HepG2 (cell line): ENCODE measurements around the gene ARMC5. TPM values are rescaled to one million over a fixed set of nuclear protein-coding genes. Genes with fewer than 3 reads are reported as not detected.

Experiments
- ATAC-seq: fragments of 200-7000 bp; cut with Tn5 transposase; 3 replicates; pipeline ENCODE4 v1.9.1; 2020; ENCODE audit warnings: mild to moderate bottlenecking, moderate library complexity
- BruUV-seq: library from RNA; stranded (reverse); fragments of 400-500 nt; replicated peaks from 2 replicates; lab custom pipeline; 2021; lab: Mats Ljungman, UMichigan
- CTCF ChIA-PET: fragments of 300-600 bp; formaldehyde crosslinking; extraction: SDS; loops from one replicate; lab custom pipeline; 2021; ENCODE audit warnings: low total read pairs, inconsistent platforms, low intra/inter-chr PET ratio; lab: Yijun Ruan, JAX
- POLR2A ChIA-PET: fragments of 350-600 bp; sonication (Branson Sonifier 250); formaldehyde crosslinking; loops from one replicate; lab custom pipeline; 2020; ENCODE audit warnings: antibody characterized with exemption, inconsistent platforms; lab: Yijun Ruan, JAX
- DNase-seq: peaks from one replicate; pipeline ENCODE4 v3.0.0-alpha.2; 2015; ENCODE audit warnings: low spot score
- FAIRE-seq: peaks from 3 replicates; lab custom pipeline; 2011; peaks lifted over from hg19 to GRCh38; lab: Jason Lieb, UNC
- H2AFZ ChIP-seq: one replicate; pipeline ENCODE4 v1.6.1; 2011; ENCODE audit warnings: low read length, inconsistent platforms
- H3K27ac ChIP-seq: fragments of 300-600 bp; 3 replicates; pipeline ENCODE4 v1.8.0; 2011; ENCODE audit warnings: mixed run types, mild to moderate bottlenecking, mixed read lengths, low read length, inconsistent platforms; ENCODE audit not compliant: insufficient read depth; ENCODE audit errors: extremely low read length
- H3K27me3 ChIP-seq, 2 experiments: fragments of 200-600 bp in 1 of 2; 2 replicates in 1 of 2; 3 replicates in 1 of 2; pipeline versions ENCODE4 v1.6.0 to v1.8.0; 2011; ENCODE audit warnings: low read length in 2 of 2, mild to moderate bottlenecking in 2 of 2, moderate library complexity in 2 of 2, inconsistent platforms in 1 of 2; ENCODE audit not compliant: insufficient read depth in 2 of 2, control insufficient read depth in 1 of 2
- H3K36me3 ChIP-seq, 2 experiments: fragments of 200-600 bp in 1 of 2; replicated peaks in 1 of 2; 2 replicates in 1 of 2; 3 replicates in 1 of 2; pipeline versions ENCODE4 v1.5.1 to v1.8.0; 2011; ENCODE audit warnings: low read length in 2 of 2, inconsistent platforms in 1 of 2; ENCODE audit not compliant: insufficient read depth in 2 of 2, control insufficient read depth in 1 of 2
- H3K4me1 ChIP-seq: 2 replicates; pipeline ENCODE4 v1.5.1; 2012; ENCODE audit warnings: low read length, inconsistent platforms; ENCODE audit not compliant: insufficient read depth
- H3K4me2 ChIP-seq: 2 replicates; pipeline ENCODE4 v1.6.0; 2011; ENCODE audit warnings: low read depth, low read length, inconsistent platforms
- H3K4me3 ChIP-seq, 3 experiments: fragments of 200-600 bp in 1 of 3; sonication (generic), shearing (Covaris generic) in 1 of 3; replicated peaks in 1 of 3; 2 replicates each; pipeline ENCODE4 v1.5.1; 2011 to 2016; ENCODE audit warnings: low read length in 3 of 3, inconsistent platforms in 2 of 3, low read depth in 2 of 3, mild to moderate bottlenecking in 2 of 3, control low read depth in 1 of 3, mixed read lengths in 1 of 3; ENCODE audit not compliant: insufficient read depth in 1 of 3
- H3K79me2 ChIP-seq: one replicate; pipeline ENCODE4 v1.6.1; 2011; ENCODE audit warnings: low read length, inconsistent platforms; ENCODE audit not compliant: insufficient read depth
- H3K9ac ChIP-seq: 2 replicates; pipeline ENCODE4 v1.6.0; 2011; ENCODE audit warnings: mild to moderate bottlenecking, low read depth, low read length, inconsistent platforms; ENCODE audit not compliant: insufficient read depth
- H3K9me3 ChIP-seq: 2 replicates; pipeline ENCODE4 v1.5.1; 2012; ENCODE audit warnings: mild to moderate bottlenecking, low read length
- H4K20me1 ChIP-seq: 2 replicates; pipeline ENCODE4 v1.6.0; 2011; ENCODE audit warnings: inconsistent platforms, mild to moderate bottlenecking, low read length, moderate library complexity; ENCODE audit not compliant: insufficient read depth
- AGO2 ChIP-seq: fragments of 200-400 bp; formaldehyde crosslinking; optimal IDR thresholded peaks from 2 replicates; pipeline ENCODE3; 2017; ENCODE audit warnings: mild to moderate bottlenecking, low read depth, low read length, moderate library complexity
- SIX4 ChIP-seq: sonication (generic); formaldehyde crosslinking; IDR thresholded peaks from 2 replicates; pipeline ENCODE4 v1.4.0; 2020; ENCODE audit warnings: missing genetic modification reagents
- ZNF33B ChIP-seq: sonication (generic); formaldehyde crosslinking; IDR thresholded peaks from 2 replicates; pipeline ENCODE4 v1.5.1; 2020; ENCODE audit warnings: mild to moderate bottlenecking, missing genetic modification reagents
- ZNF7 ChIP-seq: IDR thresholded peaks from 2 replicates; pipeline ENCODE4 v1.6.1; 2016; ENCODE audit warnings: missing biosample characterization, missing genetic modification reagents
- WGBS: methylation state at CpG from one replicate; pipeline ENCODE4 v1.1.6; 2017; ENCODE audit warnings: low lambda C conversion rate; 5-methylcytosine and 5-hydroxymethylcytosine counted together
- in situ Hi-C: cut with HindIII; loops from 2 replicates; pipeline ENCODE4 v1.10.0; 2017; ENCODE audit warnings: low pct_unique_long_range_greater_than_20kb; ENCODE audit not compliant: extremely low pct_ligation_motif_present
- intact Hi-C: fragments of 100-400 bp; cut with micrococcal nuclease; formaldehyde crosslinking; loops from one replicate; pipeline ENCODE4 v1.10.0; 2022; ENCODE audit not compliant: unreplicated experiment
- polyA plus RNA-seq, 8 experiments: library from polyadenylated mRNA; depleted of rRNA in 3 of 8; stranded (reverse) in 7 of 8; unstranded in 1 of 8; fragments of >200 nt; fragmentation: Illumina TruSeq in 4 of 8; extraction: Trizol in 4 of 8; gene quantifications; 2 replicates each; pipeline versions ENCODE4 v1.2.1 to v1.2.3, GENCODE V29; 2011 to 2016; ENCODE audit warnings: low read depth in 4 of 8, missing spikeins in 1 of 8, mixed read lengths in 1 of 8; ENCODE audit not compliant: insufficient read depth in 1 of 8
- total RNA-seq, 5 experiments: library from RNA; depleted of rRNA; stranded (reverse); fragments of >200 nt; fragmentation: Illumina TruSeq; extraction: Trizol; gene quantifications; 2 replicates each; pipeline ENCODE4 v1.2.3, GENCODE V29; 2016; ENCODE audit warnings: low read depth in 1 of 5
- TF ChIP-seq, protein P1 (sequence below): IDR thresholded peaks from 2 replicates; pipeline ENCODE4 v1.6.1; 2012; ENCODE audit warnings: low read depth, low read length, improper control_type of control experiment
- TF ChIP-seq, protein P2 (sequence below): sonication (generic); formaldehyde crosslinking; IDR thresholded peaks from 2 replicates; pipeline ENCODE4 v1.4.0; 2020; ENCODE audit warnings: missing genetic modification reagents, borderline replicate concordance
- TF ChIP-seq, protein P3 (sequence below): sonication (generic); formaldehyde crosslinking; IDR thresholded peaks from 2 replicates; pipeline ENCODE4 v1.5.0; 2020; ENCODE audit warnings: missing genetic modification reagents
- TF ChIP-seq, protein P4 (sequence below): sonication (generic); formaldehyde crosslinking; IDR thresholded peaks from 2 replicates; pipeline ENCODE4 v1.4.0; 2020; ENCODE audit warnings: missing genetic modification reagents, mild to moderate bottlenecking, borderline replicate concordance
- TF ChIP-seq, protein P5 (sequence below): sonication (generic); formaldehyde crosslinking; IDR thresholded peaks from 2 replicates; pipeline ENCODE4 v1.4.0; 2020; ENCODE audit warnings: missing genetic modification reagents

Gene ARMC5
- total and polyA plus RNA-seq, 2 of the 13 experiments (the other 11 are each of a cell fraction or from before 2014, with no cell fraction given) = 10.8 to 22.3 TPM

DNA sequence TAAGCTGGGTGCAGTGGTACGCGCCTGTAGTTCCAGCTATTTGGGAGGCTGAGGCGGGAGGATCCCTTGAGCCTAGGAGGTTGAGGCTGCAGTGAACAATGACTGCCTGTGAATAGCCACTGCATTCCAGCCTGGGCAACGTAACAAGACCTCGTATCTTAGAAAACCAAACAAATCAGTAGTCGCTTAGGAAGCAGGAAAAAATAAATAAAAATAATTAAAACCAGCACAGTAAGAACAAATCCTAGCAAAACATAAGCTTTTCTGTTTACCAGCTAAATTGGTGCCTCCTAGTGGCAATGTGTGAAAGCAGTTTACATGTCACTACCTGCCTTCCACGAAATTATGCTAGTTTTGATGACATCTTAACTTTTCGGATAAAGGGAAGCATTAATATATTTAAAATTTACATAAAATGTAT is 1.3 kb downstream of the ARMC5 start (continued):
- TF ChIP-seq, protein P1, sequence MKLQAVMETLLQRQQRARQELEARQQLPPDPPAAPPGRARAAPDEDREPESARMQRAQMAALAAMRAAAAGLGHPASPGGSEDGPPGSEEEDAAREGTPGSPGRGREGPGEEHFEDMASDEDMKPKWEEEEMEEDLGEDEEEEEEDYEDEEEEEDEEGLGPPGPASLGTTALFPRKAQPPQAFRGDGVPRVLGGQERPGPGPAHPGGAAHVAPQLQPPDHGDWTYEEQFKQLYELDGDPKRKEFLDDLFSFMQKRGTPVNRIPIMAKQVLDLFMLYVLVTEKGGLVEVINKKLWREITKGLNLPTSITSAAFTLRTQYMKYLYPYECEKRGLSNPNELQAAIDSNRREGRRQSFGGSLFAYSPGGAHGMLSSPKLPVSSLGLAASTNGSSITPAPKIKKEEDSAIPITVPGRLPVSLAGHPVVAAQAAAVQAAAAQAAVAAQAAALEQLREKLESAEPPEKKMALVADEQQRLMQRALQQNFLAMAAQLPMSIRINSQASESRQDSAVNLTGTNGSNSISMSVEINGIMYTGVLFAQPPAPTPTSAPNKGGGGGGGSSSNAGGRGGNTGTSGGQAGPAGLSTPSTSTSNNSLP = no peak

DNA sequence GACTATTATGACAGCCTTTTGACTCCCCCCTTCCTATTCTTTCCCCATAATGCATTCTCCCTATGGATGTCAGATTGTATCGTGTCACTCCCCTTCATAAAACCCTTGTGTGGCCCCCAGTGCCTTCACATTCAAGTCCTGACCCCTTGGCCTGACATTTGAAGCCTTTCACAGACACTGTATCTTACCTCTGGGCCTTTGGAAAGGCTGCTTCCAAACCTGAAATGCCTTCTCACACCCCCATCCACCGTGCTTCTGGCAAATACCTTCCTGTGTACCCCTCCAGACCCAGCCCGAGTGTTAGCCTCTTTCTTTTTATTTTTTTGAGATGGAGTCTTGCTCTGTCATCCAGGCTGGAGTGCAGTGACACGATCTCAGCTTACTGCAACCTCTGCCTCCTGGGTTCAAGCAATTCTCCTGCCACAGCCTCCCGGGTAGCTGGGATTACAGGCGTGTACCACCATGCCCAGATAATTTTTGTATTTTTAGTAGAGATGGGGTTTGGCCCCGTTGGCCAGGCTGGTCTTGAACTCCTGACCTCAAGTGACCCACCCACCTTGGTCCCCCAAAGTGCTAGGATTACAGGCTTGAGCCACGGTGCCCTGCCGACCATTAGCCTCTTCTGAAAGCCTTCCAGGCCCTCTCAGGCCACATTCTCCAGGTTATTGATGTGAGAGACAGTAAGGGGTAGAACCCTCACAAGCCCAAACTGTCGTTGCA is 2.1 kb downstream of the ARMC5 start:
- Histone ChIP-seq H3K9ac (no peak overlapping the region), H4K20me1 (peaks cover 30% of the 10 kb centered on the region), H3K4me2 (no peak overlapping the region), H3K9me3 (no peaks in the 10 kb centered on the region), H3K27me3 (no peaks in the 10 kb centered on the region; a peak in 1 of 5 replicates), H3K79me2 (peaks cover 35% of the 10 kb centered on the region), H3K4me1 (peaks cover 28% of the 10 kb centered on the region), H2AFZ (no peak overlapping the region), H3K4me3 (no peak overlapping the region), H3K27ac (no peak overlapping the region), H3K36me3 (peaks cover 33 to 45% of the 10 kb centered on the region in 2 experiments)
- BruUV-seq = no TSS peak
- in situ Hi-C loops = no loop called here
- FAIRE-seq (no peak), ATAC-seq (no peak), DNase-seq (no peak)
- ChIA-PET POLR2A (interaction anchor here (1.0 to 8.3 kb wide), 7 partner anchors 10 to 343 kb away, joined by 3 to 110 read pairs (median 8); partner anchors contain the start of genes FUS and RUSF1), CTCF (no interaction called here)
- 92% methylated on average over 10 of the region's 10 CpGs for WGBS
- intact Hi-C loops = no loop called here
- no peak for TF ChIP-seq ZNF7 (CRISPR knock-in tag)
- TF ChIP-seq, protein P2, sequence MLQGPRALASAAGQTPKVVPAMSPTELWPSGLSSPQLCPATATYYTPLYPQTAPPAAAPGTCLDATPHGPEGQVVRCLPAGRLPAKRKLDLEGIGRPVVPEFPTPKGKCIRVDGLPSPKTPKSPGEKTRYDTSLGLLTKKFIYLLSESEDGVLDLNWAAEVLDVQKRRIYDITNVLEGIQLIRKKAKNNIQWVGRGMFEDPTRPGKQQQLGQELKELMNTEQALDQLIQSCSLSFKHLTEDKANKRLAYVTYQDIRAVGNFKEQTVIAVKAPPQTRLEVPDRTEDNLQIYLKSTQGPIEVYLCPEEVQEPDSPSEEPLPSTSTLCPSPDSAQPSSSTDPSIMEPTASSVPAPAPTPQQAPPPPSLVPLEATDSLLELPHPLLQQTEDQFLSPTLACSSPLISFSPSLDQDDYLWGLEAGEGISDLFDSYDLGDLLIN (CRISPR knock-in tag) = no peak
- TF ChIP-seq ZNF33B = no peak
- no peak for TF ChIP-seq SIX4
- TF ChIP-seq, protein P3, sequence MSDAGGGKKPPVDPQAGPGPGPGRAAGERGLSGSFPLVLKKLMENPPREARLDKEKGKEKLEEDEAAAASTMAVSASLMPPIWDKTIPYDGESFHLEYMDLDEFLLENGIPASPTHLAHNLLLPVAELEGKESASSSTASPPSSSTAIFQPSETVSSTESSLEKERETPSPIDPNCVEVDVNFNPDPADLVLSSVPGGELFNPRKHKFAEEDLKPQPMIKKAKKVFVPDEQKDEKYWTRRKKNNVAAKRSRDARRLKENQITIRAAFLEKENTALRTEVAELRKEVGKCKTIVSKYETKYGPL (CRISPR knock-in tag) = no peak
- TF ChIP-seq, protein P4, sequence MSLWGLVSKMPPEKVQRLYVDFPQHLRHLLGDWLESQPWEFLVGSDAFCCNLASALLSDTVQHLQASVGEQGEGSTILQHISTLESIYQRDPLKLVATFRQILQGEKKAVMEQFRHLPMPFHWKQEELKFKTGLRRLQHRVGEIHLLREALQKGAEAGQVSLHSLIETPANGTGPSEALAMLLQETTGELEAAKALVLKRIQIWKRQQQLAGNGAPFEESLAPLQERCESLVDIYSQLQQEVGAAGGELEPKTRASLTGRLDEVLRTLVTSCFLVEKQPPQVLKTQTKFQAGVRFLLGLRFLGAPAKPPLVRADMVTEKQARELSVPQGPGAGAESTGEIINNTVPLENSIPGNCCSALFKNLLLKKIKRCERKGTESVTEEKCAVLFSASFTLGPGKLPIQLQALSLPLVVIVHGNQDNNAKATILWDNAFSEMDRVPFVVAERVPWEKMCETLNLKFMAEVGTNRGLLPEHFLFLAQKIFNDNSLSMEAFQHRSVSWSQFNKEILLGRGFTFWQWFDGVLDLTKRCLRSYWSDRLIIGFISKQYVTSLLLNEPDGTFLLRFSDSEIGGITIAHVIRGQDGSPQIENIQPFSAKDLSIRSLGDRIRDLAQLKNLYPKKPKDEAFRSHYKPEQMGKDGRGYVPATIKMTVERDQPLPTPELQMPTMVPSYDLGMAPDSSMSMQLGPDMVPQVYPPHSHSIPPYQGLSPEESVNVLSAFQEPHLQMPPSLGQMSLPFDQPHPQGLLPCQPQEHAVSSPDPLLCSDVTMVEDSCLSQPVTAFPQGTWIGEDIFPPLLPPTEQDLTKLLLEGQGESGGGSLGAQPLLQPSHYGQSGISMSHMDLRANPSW (CRISPR knock-in tag) = no peak
- TF ChIP-seq, protein P5, sequence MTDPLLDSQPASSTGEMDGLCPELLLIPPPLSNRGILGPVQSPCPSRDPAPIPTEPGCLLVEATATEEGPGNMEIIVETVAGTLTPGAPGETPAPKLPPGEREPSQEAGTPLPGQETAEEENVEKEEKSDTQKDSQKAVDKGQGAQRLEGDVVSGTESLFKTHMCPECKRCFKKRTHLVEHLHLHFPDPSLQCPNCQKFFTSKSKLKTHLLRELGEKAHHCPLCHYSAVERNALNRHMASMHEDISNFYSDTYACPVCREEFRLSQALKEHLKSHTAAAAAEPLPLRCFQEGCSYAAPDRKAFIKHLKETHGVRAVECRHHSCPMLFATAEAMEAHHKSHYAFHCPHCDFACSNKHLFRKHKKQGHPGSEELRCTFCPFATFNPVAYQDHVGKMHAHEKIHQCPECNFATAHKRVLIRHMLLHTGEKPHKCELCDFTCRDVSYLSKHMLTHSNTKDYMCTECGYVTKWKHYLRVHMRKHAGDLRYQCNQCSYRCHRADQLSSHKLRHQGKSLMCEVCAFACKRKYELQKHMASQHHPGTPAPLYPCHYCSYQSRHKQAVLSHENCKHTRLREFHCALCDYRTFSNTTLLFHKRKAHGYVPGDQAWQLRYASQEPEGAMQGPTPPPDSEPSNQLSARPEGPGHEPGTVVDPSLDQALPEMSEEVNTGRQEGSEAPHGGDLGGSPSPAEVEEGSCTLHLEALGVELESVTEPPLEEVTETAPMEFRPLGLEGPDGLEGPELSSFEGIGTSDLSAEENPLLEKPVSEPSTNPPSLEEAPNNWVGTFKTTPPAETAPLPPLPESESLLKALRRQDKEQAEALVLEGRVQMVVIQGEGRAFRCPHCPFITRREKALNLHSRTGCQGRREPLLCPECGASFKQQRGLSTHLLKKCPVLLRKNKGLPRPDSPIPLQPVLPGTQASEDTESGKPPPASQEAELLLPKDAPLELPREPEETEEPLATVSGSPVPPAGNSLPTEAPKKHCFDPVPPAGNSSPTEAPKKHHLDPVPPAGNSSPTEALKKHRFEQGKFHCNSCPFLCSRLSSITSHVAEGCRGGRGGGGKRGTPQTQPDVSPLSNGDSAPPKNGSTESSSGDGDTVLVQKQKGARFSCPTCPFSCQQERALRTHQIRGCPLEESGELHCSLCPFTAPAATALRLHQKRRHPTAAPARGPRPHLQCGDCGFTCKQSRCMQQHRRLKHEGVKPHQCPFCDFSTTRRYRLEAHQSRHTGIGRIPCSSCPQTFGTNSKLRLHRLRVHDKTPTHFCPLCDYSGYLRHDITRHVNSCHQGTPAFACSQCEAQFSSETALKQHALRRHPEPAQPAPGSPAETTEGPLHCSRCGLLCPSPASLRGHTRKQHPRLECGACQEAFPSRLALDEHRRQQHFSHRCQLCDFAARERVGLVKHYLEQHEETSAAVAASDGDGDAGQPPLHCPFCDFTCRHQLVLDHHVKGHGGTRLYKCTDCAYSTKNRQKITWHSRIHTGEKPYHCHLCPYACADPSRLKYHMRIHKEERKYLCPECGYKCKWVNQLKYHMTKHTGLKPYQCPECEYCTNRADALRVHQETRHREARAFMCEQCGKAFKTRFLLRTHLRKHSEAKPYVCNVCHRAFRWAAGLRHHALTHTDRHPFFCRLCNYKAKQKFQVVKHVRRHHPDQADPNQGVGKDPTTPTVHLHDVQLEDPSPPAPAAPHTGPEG = no peak
- no peak for TF ChIP-seq AGO2
